NCI-H446 treated with DMSO at 0.1 percent for 48 hours (cell line): Measurements from ENCODE around the gene TMPRSS2.
"Not testable (repeated sequence)": the region's sequence is repeated elsewhere in the genome, so short reads cannot be mapped to it uniquely, and the experiment has no call there.

ENCODE experiments used
- DNase-seq: peaks from one replicate; lab custom pipeline; 2025; lab: John Stamatoyannopoulos, UW

The TMPRSS2 gene

DNA sequence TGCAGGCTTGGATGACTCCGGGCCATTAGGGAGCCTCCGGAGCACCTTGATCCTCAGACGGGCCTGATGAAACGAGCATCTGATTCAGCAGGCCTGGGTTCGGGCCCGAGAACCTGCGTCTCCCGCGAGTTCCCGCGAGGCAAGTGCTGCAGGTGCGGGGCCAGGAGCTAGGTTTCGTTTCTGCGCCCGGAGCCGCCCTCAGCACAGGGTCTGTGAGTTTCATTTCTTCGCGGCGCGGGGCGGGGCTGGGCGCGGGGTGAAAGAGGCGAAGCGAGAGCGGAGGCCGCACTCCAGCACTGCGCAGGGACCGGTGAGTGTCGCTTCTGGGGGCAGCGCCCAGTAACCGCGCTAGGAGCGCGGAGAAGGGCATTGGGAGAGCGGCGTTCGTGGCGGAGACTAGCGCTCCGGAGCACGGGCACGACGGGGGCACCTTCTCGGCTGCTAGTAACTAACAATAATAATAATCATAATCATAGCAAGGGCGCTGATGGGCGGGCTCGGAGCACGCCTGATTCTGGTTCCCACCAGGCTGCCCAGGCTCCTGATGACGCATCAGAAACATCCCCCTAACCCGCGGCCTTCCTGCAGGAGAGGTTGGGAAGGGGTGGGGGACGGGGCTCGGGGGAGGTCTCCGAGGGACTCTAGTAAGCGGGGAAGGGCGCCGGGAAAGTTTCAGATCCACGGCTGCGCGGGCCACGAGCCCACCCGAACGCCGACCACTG, 81.8 kb downstream of the TMPRSS2 start, which contains the start of gene MX1:
Gene MX1, plus strand, starts transcription at position 286 of the 722 bp plus-strand sequence. CDS start 5,832 bp downstream, outside the sequence.
- DNase-seq: no peak

DNA sequence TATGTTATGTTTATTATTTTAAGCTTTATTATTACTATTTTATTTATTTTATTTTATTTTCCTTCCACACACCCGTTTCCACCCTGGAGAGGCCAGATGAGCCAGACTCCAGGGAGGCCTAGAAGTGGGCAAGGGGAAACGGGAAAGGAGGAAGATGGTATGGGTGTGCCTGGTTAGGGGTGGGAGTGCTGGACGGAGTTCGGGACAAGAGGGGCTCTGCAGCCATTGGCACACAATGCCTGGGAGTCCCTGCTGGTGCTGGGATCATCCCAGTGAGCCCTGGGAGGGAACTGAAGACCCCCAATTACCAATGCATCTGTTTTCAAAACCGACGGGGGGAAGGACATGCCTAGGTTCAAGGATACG, 82.4 kb downstream of the TMPRSS2 start:
- no peak for DNase-seq

DNA sequence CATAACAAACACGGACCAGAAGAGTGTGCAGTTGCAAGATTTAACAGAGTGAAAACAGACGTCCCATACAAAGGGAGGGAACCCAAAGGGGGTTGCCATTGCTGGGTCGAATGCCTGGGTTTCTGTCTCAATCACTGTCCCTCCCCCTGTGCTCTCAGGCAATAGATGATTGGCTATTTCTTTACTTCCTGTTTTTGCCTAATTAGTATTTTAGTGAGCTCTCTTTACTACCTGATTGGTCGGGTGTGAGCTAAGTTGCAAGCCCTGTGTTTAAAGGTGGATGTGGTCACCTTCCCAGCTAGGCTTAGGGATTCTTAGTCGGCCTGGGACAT, 84.7 kb downstream of the TMPRSS2 start:
- not testable (repeated sequence) for DNase-seq

DNA sequence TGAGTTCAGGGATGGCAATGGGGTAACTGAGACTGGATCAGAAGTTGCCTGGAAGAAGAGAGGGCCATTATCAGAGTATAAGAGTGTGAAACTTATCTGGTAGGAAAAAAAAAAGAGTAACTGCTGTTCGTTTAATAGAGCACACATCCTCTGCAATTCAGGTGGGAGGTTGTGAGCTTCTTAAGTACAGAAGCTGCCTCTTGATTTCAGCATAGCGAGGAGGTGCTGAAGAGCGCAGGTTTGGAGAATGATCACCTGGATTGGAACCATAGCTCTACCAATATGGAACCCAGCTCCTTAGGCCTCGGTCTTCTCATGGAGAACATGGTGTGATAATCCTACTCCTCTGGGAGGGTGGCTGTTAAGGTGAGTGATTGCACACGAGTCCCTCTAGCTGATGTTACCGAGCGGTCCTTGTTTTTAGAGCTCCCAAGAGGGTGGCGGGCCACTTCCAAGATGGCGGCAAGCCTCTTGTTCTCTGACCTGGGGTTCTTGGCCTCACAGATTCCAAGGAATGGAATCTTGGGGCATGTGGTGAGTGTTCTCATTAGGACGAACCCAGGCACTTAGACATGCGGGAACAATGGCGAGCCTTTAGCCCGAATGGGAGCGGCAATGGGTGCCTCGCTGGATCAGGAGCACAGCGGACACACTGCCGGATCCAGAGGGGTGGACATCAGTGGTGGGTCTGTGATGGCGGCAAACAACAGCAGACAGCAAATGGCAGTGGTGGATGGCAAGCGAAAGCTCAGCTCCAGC, 85.2 kb downstream of the TMPRSS2 start:
- DNase-seq: no peak

DNA sequence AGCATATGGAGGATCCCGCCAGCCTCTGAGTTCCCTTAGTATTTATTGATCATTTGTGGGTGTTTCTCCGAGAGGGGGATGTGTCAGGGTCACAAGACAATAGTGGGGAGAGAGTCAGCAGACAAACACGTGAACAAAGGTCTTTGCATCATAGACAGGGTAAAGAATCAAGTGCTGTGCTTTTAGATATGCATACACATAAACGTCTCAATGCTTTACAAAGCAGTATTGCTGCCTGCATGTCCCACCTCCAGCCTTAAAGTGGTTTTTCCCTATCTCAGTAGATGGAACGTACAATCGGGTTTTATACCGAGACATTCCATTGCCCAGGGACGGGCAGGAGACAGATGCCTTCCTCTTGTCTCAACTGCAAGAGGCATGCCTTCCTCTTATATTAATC, 87.0 kb downstream of the TMPRSS2 start:
- DNase-seq: not testable (repeated sequence)

DNA sequence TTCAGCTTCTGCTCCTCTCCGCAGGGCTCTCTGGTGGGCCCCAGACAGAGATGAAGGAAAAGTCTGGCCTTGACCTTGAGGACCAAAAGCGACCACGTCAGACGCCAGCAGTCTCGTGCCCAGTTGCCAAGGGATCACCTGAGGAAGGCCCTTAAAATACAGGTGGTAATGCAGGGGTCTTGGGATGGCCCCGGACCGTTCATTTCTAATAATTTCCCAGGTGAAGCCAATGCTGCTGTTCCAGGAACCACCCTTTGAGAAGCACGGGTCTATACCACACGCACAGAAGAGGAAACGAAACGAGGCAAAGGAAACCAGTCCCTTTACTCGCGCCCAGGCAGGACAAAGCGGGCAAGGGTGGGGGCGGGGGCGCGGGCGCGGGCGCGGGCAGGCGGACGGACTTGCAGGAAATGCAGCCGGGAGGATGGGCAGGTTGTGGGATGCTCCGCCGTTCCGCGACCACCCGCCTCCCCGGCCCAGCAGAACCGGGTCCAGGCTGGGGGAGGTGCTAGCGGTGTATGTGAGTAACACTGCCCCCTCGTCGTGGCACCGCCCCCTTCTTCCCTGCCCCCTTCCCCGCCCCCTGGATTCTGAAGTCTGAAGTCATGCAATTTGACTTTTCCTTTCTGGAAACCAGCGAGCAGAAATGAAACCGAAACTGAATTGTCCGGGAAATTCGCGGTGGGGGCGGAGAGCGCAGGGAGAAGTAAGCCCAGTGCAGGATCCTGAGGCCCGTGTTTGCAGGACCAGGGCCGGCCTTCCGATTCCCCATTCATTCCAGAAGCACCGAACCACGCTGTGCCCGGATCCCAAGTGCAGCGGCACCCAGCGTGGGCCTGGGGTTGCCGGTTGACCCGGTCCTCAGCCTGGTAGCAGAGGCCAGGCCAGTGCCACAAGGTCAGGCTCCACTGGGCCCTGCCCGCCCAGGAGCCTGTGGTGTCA, 87.8 kb downstream of the TMPRSS2 start:
- no peak for DNase-seq

DNA sequence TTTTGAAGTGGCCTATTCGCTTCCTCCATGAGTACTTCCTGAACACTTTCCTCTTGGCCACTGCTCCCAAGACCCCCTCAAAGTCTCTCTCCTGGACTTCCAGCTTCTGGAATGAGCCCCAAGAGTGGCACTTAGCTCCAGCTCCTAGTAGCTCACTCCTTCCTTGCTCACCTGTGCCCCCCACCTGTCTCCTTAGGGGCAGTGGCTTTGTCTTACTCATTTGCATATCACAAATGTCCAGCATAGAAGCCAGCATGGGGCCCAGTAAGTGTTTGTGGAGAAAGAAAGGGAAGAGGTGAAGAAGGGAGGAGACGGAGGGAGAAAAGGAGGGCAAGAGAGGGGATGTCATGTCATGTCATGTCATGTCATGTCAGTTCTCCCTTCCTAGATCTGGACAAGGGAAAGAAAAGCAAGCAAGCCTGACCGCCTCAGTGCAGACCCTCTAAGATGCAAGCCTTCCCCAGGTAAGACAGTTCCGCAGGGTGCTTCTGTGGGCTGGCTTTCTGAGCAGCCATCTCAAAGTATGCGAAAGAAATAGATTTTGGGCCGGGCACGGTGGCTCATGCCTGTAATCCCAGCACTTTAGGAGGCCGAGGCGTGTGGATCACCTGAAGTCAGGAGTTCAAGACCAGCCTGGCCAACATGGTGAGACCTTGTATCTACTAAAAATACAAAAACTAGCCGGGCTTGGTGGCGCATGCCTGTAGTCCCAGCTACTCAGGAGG, 88.8 kb downstream of the TMPRSS2 start:
- DNase-seq: no peak

DNA sequence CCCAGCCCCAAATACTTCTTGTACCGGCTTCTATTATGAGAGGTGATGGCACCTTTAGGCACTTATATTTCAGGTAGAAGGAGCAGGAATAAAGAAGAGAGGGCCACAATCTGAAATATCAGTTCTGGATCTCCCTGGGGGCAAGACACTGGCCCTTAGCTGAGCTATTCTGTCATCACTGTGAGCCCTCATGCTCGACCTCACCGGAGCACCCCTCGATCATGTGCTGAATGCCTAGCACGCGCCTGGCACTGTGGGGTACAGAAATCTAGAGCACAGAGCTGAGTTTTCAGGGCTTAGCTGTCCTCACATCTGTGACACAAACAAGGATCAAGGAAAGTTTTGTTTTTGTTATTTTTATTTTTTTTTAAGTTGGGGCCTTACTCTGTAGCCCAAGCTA, 89.6 kb downstream of the TMPRSS2 start:
- no peak for DNase-seq

DNA sequence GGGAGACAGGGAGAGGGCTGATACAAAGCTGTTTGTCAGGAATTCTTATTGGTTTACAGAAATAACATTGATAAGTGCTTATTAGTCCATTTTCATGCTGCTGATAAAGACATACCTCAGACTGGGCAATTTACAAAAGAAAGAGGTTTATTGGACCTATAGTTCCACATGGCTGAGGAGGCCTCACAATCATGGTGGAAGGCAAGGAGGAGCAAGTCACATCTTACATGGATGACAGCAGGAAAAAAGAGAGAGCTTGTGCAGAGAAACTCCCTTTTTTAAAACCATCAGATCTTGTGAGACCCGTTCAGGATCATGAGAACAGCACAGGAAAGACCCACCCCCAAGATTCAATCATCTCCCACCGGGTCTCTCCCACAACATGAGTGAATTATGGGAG, 90.5 kb downstream of the TMPRSS2 start:
- DNase-seq: not testable (repeated sequence)
